ENCODE measurements around the gene ST7L. TPM values are rescaled to one million over a fixed set of nuclear protein-coding genes. Genes with fewer than 3 reads are reported as not detected.

Gene ST7L
- total RNA-seq, 4 donors from 2014 or later, result 13.8 to 25.2 (median 24.4) TPM

DNA sequence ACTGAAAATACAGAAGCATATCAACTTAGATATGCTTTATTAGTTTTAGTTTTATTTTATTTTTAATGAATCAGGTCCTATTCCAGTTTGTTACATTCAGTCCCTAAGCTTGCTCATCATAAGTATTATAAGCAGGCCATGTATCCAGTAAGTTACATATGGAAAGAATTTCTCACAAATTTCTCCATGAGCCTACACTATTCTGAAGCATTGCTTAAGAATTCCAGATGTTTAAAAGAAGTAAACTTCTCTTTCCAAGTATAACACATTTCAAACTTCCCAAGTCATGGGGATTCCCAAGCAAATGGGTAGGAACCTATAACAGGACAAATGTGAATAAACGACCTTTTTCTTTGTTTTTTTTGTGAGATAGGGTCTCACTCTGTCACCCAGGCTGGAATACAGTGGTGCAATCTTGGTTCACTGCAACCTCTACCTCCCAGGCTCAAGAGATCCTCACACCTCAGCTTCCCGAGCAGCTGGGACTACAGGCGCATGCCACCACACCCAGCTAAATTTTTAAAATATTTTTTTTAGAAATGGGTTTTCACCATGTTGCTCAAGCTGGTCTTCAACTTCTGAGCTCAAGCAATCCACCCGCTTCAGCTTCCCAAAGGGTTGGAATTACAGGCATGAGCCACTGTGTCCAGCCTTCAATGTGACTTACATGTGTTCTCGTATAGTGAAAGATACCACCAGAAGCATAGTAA, 39.0 kb downstream of the ST7L start:
- H3K4me3 ChIP-seq (ENCODE audit: low read depth, poor library complexity, severe bottlenecking), result no peak overlapping the region
- WGBS, 2 donors, result 85 to 90% methylated on average over 5 of the region's 5 CpGs
- intact Hi-C loops (cut with DNase I; ENCODE audit: low total_unique reads), result no loop called here
- TF ChIP-seq, protein P1, sequence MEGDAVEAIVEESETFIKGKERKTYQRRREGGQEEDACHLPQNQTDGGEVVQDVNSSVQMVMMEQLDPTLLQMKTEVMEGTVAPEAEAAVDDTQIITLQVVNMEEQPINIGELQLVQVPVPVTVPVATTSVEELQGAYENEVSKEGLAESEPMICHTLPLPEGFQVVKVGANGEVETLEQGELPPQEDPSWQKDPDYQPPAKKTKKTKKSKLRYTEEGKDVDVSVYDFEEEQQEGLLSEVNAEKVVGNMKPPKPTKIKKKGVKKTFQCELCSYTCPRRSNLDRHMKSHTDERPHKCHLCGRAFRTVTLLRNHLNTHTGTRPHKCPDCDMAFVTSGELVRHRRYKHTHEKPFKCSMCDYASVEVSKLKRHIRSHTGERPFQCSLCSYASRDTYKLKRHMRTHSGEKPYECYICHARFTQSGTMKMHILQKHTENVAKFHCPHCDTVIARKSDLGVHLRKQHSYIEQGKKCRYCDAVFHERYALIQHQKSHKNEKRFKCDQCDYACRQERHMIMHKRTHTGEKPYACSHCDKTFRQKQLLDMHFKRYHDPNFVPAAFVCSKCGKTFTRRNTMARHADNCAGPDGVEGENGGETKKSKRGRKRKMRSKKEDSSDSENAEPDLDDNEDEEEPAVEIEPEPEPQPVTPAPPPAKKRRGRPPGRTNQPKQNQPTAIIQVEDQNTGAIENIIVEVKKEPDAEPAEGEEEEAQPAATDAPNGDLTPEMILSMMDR (IDR thresholded peaks at IDR 0.05), result no peak
- no peak for TF ChIP-seq POLR2A (IDR thresholded peaks at IDR 0.05)
- no peak for DNase-seq (ENCODE audit: low spot score in 2 of 2)

DNA sequence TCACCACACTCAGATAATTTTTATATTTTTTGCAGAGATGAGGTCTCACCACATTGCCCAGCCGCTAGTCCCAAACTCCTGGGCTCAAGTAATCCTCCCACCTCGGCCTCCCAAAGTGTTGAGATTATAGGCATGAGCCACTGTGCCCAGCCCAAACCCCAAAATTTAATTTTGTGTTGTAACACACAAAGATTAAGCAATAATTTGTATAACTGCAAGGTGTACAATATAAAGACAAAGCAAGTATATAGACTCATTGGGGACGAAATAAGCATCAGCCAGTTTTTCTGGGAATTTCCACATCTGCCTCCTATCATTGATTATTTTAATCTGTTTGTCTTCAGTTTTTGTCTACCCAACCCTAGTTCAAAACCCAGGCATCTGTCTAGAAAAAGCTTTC, 42.7 kb downstream of the ST7L start:
- 95% methylated on average over 3 of the region's 3 CpGs for WGBS, 2 donors
- intact Hi-C loops (cut with DNase I; ENCODE audit: low total_unique reads), result loop anchor here (2.0 kb wide), 1 partner anchor 33 kb away; no protein-coding TSS in a partner anchor
- H3K4me3 ChIP-seq (ENCODE audit: low read depth, poor library complexity, severe bottlenecking), result no peak overlapping the region
- no peak for DNase-seq (ENCODE audit: low spot score in 2 of 2)
- TF ChIP-seq, protein P1 (IDR thresholded peaks at IDR 0.05), result no peak
- no peak for TF ChIP-seq POLR2A (IDR thresholded peaks at IDR 0.05)

DNA sequence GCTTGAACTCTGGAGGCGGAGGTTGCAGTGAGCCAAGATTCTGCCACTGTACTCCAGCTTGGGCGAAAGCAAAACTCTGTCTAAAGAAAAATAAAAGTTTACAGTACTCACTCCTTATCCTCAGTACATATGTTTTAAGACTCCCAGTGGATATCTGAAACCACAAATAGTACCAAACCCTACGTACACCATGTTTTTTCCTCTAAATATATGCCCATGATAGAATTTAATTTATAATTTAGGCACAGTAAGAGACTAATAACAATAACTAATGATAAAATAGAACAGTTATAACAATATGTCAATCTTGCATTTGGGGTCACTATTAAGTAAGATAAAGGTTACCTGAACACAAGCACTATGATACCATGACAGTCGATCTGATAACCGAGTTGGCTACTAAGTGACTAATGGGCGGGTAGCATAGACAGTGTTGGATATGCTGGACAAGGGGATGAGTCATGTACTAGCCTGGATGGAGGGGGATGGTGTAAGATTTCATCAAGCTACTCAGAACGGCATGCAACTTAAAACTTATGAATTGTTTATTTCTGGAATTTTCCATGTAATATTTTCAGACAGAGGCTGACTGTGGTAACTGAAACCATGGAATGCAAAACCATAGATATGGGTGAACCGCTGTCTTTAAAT, 43.7 kb downstream of the ST7L start:
- TF ChIP-seq, protein P1 (IDR thresholded peaks at IDR 0.05), result no peak
- TF ChIP-seq POLR2A (IDR thresholded peaks at IDR 0.05), result no peak
- no peak for DNase-seq (ENCODE audit: low spot score in 2 of 2)
- no peak overlapping the region for H3K4me3 ChIP-seq (ENCODE audit: low read depth, poor library complexity, severe bottlenecking)
- intact Hi-C loops (cut with DNase I; ENCODE audit: low total_unique reads), result no loop called here
- WGBS, 2 donors, result 91 to 95% methylated on average over 8 of the region's 8 CpGs

DNA sequence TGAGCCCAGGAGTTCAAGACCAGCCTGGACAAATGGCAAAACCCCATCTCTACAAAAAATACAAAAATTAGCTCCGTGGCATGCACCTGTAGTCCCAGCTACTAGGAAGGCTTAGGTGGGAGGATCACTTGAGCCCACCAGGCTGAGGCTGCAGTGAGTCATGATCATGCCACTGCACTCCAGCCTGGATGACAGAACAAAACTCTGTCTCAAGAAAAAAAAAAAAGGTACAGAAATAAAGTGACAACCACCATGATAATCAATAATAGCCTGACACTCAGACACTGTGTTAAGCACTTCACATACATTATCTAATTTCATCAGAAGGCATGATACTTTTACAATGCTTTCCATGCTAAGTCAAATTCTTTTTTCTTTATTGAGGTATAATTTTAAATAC, 53.1 kb downstream of the ST7L start:
- intact Hi-C loops (cut with DNase I; ENCODE audit: low total_unique reads), result no loop called here
- no peak overlapping the region for H3K4me3 ChIP-seq (ENCODE audit: low read depth, poor library complexity, severe bottlenecking)
- TF ChIP-seq, protein P1 (IDR thresholded peaks at IDR 0.05), result no peak
- TF ChIP-seq POLR2A (IDR thresholded peaks at IDR 0.05), result no peak
- no peak for DNase-seq (ENCODE audit: low spot score in 2 of 2)
- WGBS, 2 donors, result 79 to 88% methylated on average over 1 of the region's 1 CpG

DNA sequence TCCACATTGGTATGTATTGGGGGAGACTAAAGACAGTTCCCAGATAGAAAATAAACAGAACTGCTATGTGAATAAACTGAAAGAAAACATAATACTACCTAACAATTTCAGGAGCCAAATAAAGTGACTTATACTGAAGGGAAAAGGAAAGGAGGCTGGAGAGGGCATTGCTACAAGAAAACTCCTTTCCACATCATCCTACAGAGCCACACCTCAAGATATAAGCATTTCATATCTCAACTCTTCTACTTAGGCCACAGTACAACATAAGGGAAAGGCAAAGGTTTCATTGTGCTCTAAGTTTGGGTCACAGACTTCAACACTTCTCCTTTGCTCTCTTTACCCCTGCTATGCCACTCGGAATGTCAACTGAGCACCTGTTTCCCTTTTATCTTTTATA, 54.9 kb downstream of the ST7L start:
- no peak overlapping the region for H3K4me3 ChIP-seq (ENCODE audit: low read depth, poor library complexity, severe bottlenecking)
- intact Hi-C loops (cut with DNase I; ENCODE audit: low total_unique reads), result no loop called here
- no peak for TF ChIP-seq POLR2A (IDR thresholded peaks at IDR 0.05)
- TF ChIP-seq, protein P1 (IDR thresholded peaks at IDR 0.05), result no peak
- WGBS, 2 donors, result 93 to 97% methylated on average over 1 of the region's 1 CpG
- no peak for DNase-seq (ENCODE audit: low spot score in 2 of 2)

Measured in lower leg skin (tissue), 4 donors.